ENCODE measurements around the gene BOD1.
A peak's percentile ranks its signal among the peaks of the same experiment; 100 is the strongest.

Gene BOD1

DNA sequence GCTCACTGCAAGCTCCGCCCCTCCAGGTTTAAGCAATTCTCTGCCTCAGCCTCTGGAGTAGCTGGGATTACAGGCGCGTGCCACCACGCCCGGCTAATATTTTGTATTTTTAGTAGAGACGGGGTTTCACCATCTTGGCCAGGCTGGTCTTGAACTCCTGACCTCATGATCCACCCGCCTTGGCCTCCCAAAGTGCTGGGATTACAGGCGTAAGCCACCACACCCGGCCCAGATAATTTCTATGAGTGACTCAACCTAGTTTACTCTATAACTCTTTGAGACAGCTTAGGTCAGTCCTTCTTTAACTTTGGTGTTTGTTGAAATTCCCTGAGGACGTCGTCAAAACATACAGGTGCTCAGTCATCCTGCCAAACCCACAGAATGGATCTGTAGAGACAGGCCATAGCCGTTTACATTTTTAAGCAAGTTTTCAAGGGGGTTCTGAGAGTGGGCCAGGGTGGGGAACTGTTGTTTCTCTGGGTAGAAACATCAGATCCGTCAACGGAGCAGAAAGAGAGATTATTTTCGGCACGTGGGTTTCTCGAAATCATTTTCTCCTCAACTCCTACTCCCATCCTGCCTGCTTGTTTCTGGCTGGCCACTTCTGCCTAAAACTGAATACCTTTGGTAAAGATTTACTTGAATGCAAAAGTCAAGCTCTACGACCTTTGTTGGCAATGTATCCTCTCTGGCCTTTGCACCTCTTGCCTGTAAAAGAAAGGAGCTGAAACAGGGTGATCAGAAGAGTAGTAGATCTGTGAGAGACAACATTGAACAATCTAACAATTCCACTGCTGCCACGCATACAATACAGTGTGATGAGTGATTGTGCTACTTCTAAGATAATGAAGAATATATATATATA lies 6.0 kb upstream of the BOD1 start:
- H3K4me1 ChIP-seq (ENCODE audit: insufficient read depth, poor library complexity, severe bottlenecking): no peaks in the 10 kb centered on the region
- no peaks in the 10 kb centered on the region for H3K36me3 ChIP-seq (ENCODE audit: low read depth)
- TF ChIP-seq, protein P1, sequence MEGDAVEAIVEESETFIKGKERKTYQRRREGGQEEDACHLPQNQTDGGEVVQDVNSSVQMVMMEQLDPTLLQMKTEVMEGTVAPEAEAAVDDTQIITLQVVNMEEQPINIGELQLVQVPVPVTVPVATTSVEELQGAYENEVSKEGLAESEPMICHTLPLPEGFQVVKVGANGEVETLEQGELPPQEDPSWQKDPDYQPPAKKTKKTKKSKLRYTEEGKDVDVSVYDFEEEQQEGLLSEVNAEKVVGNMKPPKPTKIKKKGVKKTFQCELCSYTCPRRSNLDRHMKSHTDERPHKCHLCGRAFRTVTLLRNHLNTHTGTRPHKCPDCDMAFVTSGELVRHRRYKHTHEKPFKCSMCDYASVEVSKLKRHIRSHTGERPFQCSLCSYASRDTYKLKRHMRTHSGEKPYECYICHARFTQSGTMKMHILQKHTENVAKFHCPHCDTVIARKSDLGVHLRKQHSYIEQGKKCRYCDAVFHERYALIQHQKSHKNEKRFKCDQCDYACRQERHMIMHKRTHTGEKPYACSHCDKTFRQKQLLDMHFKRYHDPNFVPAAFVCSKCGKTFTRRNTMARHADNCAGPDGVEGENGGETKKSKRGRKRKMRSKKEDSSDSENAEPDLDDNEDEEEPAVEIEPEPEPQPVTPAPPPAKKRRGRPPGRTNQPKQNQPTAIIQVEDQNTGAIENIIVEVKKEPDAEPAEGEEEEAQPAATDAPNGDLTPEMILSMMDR (IDR thresholded peaks at IDR 0.05; ENCODE audit: poor library complexity, severe bottlenecking): no peak
- no peaks in the 10 kb centered on the region for H3K9me3 ChIP-seq (ENCODE audit: severe bottlenecking)
- H3K4me3 ChIP-seq (ENCODE audit: severe bottlenecking): no peak overlapping the region
- no peak for ATAC-seq (ENCODE audit: low read depth)
- DNase-seq (ENCODE audit: low spot score): no peak
- no peak overlapping the region for H3K27ac ChIP-seq (ENCODE audit: poor library complexity, severe bottlenecking)
- no peaks in the 10 kb centered on the region for H3K27me3 ChIP-seq (ENCODE audit: insufficient read depth, poor library complexity, severe bottlenecking)

DNA sequence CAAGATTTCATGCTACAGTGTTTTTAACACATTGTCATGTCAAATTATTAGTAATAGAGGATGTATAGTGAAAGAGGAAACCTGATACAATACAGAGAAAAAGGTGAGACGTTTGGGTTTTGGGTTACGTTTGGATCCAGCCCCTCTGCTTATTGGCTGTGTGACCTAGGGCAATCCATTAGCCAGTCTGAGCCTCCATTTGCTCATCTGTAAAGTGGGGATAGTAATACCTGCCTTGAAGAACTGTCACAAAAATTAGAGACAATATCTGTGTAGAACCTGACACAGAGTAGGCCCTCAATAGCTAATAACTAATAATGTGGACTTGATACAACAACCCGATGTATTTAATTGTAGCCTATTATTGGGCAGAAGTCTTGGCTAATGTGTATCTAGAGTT lies 4.3 kb upstream of the BOD1 start:
- no peaks in the 10 kb centered on the region for H3K36me3 ChIP-seq (ENCODE audit: low read depth)
- no peaks in the 10 kb centered on the region for H3K27me3 ChIP-seq (ENCODE audit: insufficient read depth, poor library complexity, severe bottlenecking)

DNA sequence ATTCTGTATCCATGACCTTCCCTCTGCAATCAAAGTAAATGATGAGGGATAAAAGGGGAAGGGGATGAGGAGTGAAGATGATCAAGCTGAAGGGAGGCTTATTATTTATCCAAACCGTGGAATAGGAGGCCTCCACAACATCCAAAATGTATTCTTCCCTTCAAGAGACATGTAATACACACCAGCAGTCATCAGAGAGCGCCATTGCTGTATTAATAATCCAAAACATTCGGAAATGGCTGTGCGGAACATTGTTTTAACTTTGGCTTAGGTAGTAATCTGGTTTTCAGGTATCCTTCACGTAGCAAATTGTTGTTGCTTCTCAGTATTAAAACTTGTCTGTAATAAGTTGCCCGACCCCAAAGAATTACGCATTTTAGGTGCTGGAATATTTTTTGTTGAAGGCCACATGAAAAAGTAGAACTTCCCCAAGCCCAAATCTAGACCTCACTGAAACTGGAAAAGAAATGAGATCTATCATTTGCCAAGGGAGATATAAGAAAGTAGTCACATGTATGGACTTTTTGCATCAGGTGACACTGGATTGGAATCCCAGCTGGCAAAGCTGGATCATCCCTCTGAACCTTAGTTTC lies 2.6 kb upstream of the BOD1 start:
- DNase-seq (ENCODE audit: low spot score) (no peak), ATAC-seq (ENCODE audit: low read depth) (no peak)
- no peak overlapping the region for H3K27ac ChIP-seq (ENCODE audit: poor library complexity, severe bottlenecking)

More for the DNA sequence above, 4.3 kb upstream of the BOD1 start:
- ATAC-seq (ENCODE audit: low read depth) (no peak), DNase-seq (ENCODE audit: low spot score) (no peak)
- Histone ChIP-seq H3K27ac (ENCODE audit: poor library complexity, severe bottlenecking) (no peak overlapping the region), H3K4me1 (ENCODE audit: insufficient read depth, poor library complexity, severe bottlenecking) (peaks cover 5% of the 10 kb centered on the region), H3K9me3 (ENCODE audit: severe bottlenecking) (no peaks in the 10 kb centered on the region), H3K4me3 (ENCODE audit: severe bottlenecking) (no peak overlapping the region)
- TF ChIP-seq, protein P1 (IDR thresholded peaks at IDR 0.05; ENCODE audit: poor library complexity, severe bottlenecking): no peak

DNA sequence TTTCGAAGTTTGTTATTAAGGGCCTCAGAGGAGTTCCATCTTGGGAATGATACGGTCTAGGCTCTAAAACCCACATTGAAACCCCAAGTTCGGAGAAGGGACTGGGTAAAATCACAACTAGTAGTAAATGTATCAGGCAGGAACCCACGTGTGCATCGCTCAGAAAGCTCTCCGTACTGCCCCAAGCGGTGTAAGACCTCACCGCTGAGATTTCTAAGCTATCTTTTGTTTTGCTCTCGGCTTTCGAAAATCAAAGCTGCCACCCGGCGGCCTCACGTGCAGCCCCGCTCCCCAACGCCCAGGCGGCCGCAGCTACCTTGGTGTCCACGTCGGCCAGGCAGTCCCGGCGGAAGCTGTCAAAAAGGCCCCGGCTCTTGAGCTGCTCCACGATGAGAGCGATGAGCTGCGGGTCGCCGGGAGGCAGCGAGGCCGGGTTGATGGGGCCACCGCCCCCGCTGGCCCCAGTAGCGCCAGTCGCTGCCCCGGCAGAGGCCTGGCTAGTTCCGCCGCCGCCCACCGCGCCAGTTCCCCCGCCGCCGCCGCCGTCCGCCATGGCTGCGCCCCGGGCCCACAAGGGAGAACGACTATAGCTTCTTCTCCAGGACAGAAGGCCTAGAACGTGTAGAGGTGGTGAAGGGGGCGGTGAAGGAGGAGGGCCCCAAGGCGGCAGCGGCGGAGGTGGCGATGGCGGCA lies 420 bp downstream of the BOD1 start:
- Histone ChIP-seq H3K27ac (ENCODE audit: poor library complexity, severe bottlenecking) (peak overlapping the region; percentile 62), H3K4me1 (ENCODE audit: insufficient read depth, poor library complexity, severe bottlenecking) (peaks cover 5% of the 10 kb centered on the region), H3K9me3 (ENCODE audit: severe bottlenecking) (no peaks in the 10 kb centered on the region), H3K36me3 (ENCODE audit: low read depth) (peaks cover 40% of the 10 kb centered on the region), H3K27me3 (ENCODE audit: insufficient read depth, poor library complexity, severe bottlenecking) (no peaks in the 10 kb centered on the region), H3K4me3 (ENCODE audit: severe bottlenecking) (peak overlapping the region; percentile 92)
- DNase-seq (ENCODE audit: low spot score): peak; percentile 78
- TF ChIP-seq, protein P1 (IDR thresholded peaks at IDR 0.05; ENCODE audit: poor library complexity, severe bottlenecking): peak; percentile 83
- ATAC-seq (ENCODE audit: low read depth): peak; percentile 57

More for the DNA sequence above, 2.6 kb upstream of the BOD1 start:
- peaks cover 5% of the 10 kb centered on the region for H3K4me1 ChIP-seq (ENCODE audit: insufficient read depth, poor library complexity, severe bottlenecking)
- no peak overlapping the region for H3K4me3 ChIP-seq (ENCODE audit: severe bottlenecking)
- H3K9me3 ChIP-seq (ENCODE audit: severe bottlenecking): no peaks in the 10 kb centered on the region
- no peaks in the 10 kb centered on the region for H3K27me3 ChIP-seq (ENCODE audit: insufficient read depth, poor library complexity, severe bottlenecking)
- peaks cover 11% of the 10 kb centered on the region; the same call in 1 of the 2 replicates for H3K36me3 ChIP-seq (ENCODE audit: low read depth)
- TF ChIP-seq, protein P1 (IDR thresholded peaks at IDR 0.05; ENCODE audit: poor library complexity, severe bottlenecking): peak; percentile 94
